Vagina (tissue), 2 donors: ENCODE results near the gene P2RY6. TPM values are rescaled to one million over a fixed set of nuclear protein-coding genes. Genes with fewer than 3 reads are reported as not detected.

Source experiments
- DNase-seq, 2 donors: peaks; one replicate each; pipeline ENCODE4 v3.0.0-alpha.2; 2017; ENCODE audit errors: extremely low spot score in 2 of 2
- H3K27ac ChIP-seq: fragments of 200-600 bp; sonication (generic); one replicate; pipeline ENCODE4 v1.5.1; 2019
- H3K27me3 ChIP-seq: fragments of 200-600 bp; sonication (generic); one replicate; pipeline ENCODE4 v1.5.1; 2019
- H3K36me3 ChIP-seq, 2 donors: fragments of 200-600 bp; sonication (generic); one replicate each; pipeline ENCODE4 v1.5.1; 2017 to 2019
- H3K4me1 ChIP-seq: fragments of 200-600 bp; sonication (generic); one replicate; pipeline ENCODE4 v1.5.1; 2019
- H3K4me3 ChIP-seq, 2 donors: fragments of 200-600 bp; sonication (generic); 1 replicate in 1 of 2; 2 replicates in 1 of 2; pipeline ENCODE4 v1.5.1; 2016 to 2019
- H3K9me3 ChIP-seq: fragments of 200-600 bp; sonication (generic); one replicate; pipeline ENCODE4 v1.5.1; 2019
- POLR2A ChIP-seq, 2 donors: fragments of 450-650 bp; IDR thresholded peaks; one replicate each; pipeline ENCODE4 v1.6.1; 2017; ENCODE audit warnings: antibody characterized with exemption in 2 of 2, mild to moderate bottlenecking in 2 of 2, moderate library complexity in 2 of 2
- POLR2AphosphoS5 ChIP-seq, 2 donors: sonication (generic); formaldehyde crosslinking; IDR thresholded peaks; one replicate each; pipeline ENCODE4 v1.9.0; 2017; ENCODE audit warnings: antibody characterized with exemption in 2 of 2, mild to moderate bottlenecking in 2 of 2, low read depth in 1 of 2; ENCODE audit not compliant: insufficient read depth in 1 of 2
- intact Hi-C: fragments of 100-400 bp; cut with DNase I; formaldehyde crosslinking; loops from one replicate; pipeline ENCODE4 v1.15.1; 2023
- total RNA-seq: library from RNA; depleted of rRNA; stranded (reverse); fragments of >200 nt; gene quantifications from one replicate; pipeline ENCODE4 v1.2.3, GENCODE V29; 2016
- TF ChIP-seq, protein P1 (sequence below), 3 experiments: fragments of 450-650 bp in 2 of 3; fragments of 200-600 bp in 1 of 3; sonication (generic) in 1 of 3; IDR thresholded peaks; one replicate each; pipeline ENCODE4 v1.5.1; 2017 to 2019; ENCODE audit warnings: antibody characterized with exemption in 3 of 3, mild to moderate bottlenecking in 2 of 3, moderate library complexity in 2 of 3

Gene P2RY6
- total RNA-seq, 1 donor from 2014 or later = 2.0 TPM

DNA sequence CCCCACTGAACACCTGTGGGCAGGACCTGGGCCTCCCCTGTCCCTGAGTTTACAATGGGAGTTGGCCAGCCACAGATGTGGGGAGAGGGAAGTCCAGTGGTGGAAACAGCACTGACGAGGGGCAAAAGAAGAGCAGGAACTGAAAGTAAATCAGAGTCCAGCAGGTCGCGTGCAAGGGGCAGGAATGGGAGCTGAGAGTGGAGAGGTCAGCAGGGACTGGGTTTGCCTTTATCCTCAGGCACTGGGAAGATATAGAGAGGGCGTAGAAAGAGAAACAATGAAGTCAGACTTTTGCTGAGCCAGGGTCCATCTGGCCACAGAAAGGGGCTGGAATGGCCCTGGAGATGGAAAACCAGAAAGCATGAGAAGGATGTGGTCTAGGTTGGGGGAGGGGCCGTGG lies 8.5 kb downstream of the P2RY6 start:
- intact Hi-C loops = loop anchor here (10.0 kb wide), 1 partner anchor 96 kb away; no protein-coding TSS in a partner anchor
- no peak overlapping the region for H3K4me3 ChIP-seq
- no peaks in the 10 kb centered on the region for H3K36me3 ChIP-seq
- H3K9me3 ChIP-seq = no peaks in the 10 kb centered on the region
- no peak for DNase-seq
- H3K4me1 ChIP-seq = no peaks in the 10 kb centered on the region
- TF ChIP-seq POLR2A (IDR thresholded peaks at IDR 0.05) (no peak), POLR2AphosphoS5 (IDR thresholded peaks at IDR 0.05; ENCODE audit: insufficient read depth in 1 of 2, low read depth in 1 of 2) (no peak)
- TF ChIP-seq, protein P1, sequence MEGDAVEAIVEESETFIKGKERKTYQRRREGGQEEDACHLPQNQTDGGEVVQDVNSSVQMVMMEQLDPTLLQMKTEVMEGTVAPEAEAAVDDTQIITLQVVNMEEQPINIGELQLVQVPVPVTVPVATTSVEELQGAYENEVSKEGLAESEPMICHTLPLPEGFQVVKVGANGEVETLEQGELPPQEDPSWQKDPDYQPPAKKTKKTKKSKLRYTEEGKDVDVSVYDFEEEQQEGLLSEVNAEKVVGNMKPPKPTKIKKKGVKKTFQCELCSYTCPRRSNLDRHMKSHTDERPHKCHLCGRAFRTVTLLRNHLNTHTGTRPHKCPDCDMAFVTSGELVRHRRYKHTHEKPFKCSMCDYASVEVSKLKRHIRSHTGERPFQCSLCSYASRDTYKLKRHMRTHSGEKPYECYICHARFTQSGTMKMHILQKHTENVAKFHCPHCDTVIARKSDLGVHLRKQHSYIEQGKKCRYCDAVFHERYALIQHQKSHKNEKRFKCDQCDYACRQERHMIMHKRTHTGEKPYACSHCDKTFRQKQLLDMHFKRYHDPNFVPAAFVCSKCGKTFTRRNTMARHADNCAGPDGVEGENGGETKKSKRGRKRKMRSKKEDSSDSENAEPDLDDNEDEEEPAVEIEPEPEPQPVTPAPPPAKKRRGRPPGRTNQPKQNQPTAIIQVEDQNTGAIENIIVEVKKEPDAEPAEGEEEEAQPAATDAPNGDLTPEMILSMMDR (IDR thresholded peaks at IDR 0.05) = no peak
- H3K27ac ChIP-seq = no peak overlapping the region
- H3K27me3 ChIP-seq = no peaks in the 10 kb centered on the region

- no peak overlapping the region for H3K4me3 ChIP-seq
- no peaks in the 10 kb centered on the region for H3K27me3 ChIP-seq
- no peaks in the 10 kb centered on the region for H3K4me1 ChIP-seq
- no peaks in the 10 kb centered on the region for H3K9me3 ChIP-seq
- intact Hi-C loops = loop anchor here (10.0 kb wide), 1 partner anchor 96 kb away; no protein-coding TSS in a partner anchor
- no peak for DNase-seq
- H3K36me3 ChIP-seq = no peaks in the 10 kb centered on the region
- TF ChIP-seq, protein P1 (IDR thresholded peaks at IDR 0.05) = no peak
- TF ChIP-seq POLR2AphosphoS5 (IDR thresholded peaks at IDR 0.05; ENCODE audit: insufficient read depth in 1 of 2, low read depth in 1 of 2) = no peak
- no peak for TF ChIP-seq POLR2A (IDR thresholded peaks at IDR 0.05)
- no peak overlapping the region for H3K27ac ChIP-seq
Observed at GRCh38 chr11:73281201-73281741, 9.1 kb downstream of the P2RY6 start.

DNA sequence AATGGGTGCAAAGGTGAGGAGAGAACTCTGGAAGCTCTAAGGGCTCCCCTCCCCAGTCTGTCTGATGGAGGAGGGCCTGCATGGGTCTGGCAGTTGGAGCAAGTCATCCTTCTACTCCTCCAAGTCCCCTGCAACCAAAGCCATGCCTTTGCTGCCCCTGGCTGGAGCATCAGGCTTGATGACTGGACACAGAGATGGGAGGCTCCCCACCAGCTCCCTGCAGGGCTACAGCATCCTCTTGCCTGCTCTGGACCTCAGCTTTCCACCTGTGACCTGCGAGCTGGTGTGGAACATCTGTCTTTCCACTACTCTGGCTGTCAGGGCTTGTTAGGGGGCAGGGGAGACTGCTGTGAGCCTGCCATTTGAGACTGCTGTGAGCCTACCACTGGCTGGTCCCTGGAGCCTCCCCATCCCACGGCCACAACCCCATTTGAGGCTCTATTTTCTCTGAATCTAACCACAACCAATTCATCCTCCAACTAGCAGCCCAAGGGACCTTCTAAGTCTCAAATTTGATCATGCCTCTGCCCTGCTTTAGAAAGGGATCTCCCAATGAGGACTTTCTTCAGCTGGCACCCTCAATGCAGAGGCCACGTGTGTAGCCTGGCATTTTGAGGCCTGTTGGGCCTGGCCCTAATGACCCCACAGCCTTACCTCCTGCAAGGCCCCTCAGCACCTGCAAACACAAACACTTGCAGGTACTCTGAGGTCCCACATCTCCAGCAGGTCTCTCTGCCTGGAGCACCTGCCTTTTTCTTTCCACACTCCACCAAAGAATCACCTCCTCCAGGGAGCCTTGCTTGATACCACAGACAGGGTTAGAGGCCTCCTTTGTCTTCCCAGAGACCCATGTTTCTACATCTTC lies 9.9 kb downstream of the P2RY6 start:
- TF ChIP-seq POLR2AphosphoS5 (IDR thresholded peaks at IDR 0.05; ENCODE audit: insufficient read depth in 1 of 2, low read depth in 1 of 2) (no peak), POLR2A (IDR thresholded peaks at IDR 0.05) (no peak)
- TF ChIP-seq, protein P1 (IDR thresholded peaks at IDR 0.05) = no peak
- no peak for DNase-seq
- Histone ChIP-seq H3K9me3 (no peaks in the 10 kb centered on the region), H3K27me3 (no peaks in the 10 kb centered on the region), H3K4me1 (no peaks in the 10 kb centered on the region), H3K36me3 (no peaks in the 10 kb centered on the region), H3K4me3 (no peak overlapping the region), H3K27ac (no peak overlapping the region)
- intact Hi-C loops = loop anchor here (10.0 kb wide), 1 partner anchor 97 kb away; no protein-coding TSS in a partner anchor

DNA sequence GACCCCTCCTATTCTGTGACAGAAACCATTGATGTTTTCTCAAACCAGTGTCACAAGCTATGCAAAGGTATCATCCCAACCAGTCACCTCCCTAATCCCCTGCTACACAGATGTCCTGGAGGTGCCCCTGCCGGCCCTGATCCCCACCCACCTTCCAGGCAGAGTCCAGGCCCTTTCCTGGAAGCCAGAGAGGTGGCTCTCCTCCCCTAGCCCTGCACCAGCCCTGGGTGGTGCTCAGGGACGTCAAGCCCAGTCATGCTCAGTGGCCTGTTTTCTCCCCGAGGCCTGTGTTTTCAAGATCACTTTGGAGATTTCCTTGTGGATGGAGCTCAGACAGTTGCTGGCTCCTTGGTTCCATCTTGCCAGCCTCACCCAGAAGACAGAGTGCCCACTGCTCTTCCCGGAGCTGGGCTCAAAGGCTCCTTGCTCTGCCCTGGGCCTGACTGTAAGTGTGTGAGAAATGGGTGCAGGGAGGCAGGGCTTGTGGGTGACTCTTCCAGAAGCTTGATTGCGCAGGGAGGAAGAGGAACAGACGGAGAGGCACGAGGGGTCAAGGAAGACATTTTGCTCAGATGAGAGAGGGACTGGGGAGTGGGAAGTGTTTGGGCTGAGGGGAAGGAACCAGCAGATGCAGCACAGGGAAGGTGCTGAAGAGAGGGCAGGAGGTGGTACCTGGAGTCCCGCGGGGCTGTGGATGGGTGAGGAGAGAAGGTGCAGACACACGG lies 11.3 kb downstream of the P2RY6 start:
- Histone ChIP-seq H3K27ac (no peak overlapping the region), H3K36me3 (no peaks in the 10 kb centered on the region), H3K27me3 (no peaks in the 10 kb centered on the region), H3K4me3 (no peak overlapping the region), H3K4me1 (no peaks in the 10 kb centered on the region), H3K9me3 (no peaks in the 10 kb centered on the region)
- DNase-seq = no peak
- intact Hi-C loops = loop anchor here (10.0 kb wide), 1 partner anchor 99 kb away; no protein-coding TSS in a partner anchor
- TF ChIP-seq POLR2AphosphoS5 (IDR thresholded peaks at IDR 0.05; ENCODE audit: insufficient read depth in 1 of 2, low read depth in 1 of 2) = no peak
- TF ChIP-seq, protein P1 (IDR thresholded peaks at IDR 0.05) = no peak
- no peak for TF ChIP-seq POLR2A (IDR thresholded peaks at IDR 0.05)
